ENCODE data around the gene SYNDIG1.

SYNDIG1 gene

GRCh38 chr20:24469116-24469893, at the start of gene SYNDIG1:
SYNDIG1 (plus strand) TSS chr20:24469629; CDS start chr20:24543098, 73,469 bp downstream.
- no peak for DNase-seq (ENCODE audit: low read depth in 1 of 2, low spot score in 1 of 2)

- no peak for DNase-seq (ENCODE audit: low read depth in 1 of 2, low spot score in 1 of 2)
Observed at GRCh38 chr20:24419786-24420185, 49.6 kb upstream of the SYNDIG1 start.

- no peak for DNase-seq (ENCODE audit: low read depth in 1 of 2, low spot score in 1 of 2)
Observed at GRCh38 chr20:24420567-24420966, 48.9 kb upstream of the SYNDIG1 start.

GRCh38 chr20:24421071-24421470, 48.4 kb upstream of the SYNDIG1 start:
- DNase-seq (ENCODE audit: low read depth in 1 of 2, low spot score in 1 of 2) = no peak

GRCh38 chr20:24422091-24422760, 47.2 kb upstream of the SYNDIG1 start:
- DNase-seq (ENCODE audit: low read depth in 1 of 2, low spot score in 1 of 2) = no peak

- DNase-seq (ENCODE audit: low read depth in 1 of 2, low spot score in 1 of 2) = no peak
Observed at GRCh38 chr20:24423390-24424313, 45.8 kb upstream of the SYNDIG1 start.

GRCh38 chr20:24425523-24426135, 43.8 kb upstream of the SYNDIG1 start:
- no peak for DNase-seq (ENCODE audit: low read depth in 1 of 2, low spot score in 1 of 2)

GRCh38 chr20:24431279-24432045, 38.0 kb upstream of the SYNDIG1 start:
- no peak for DNase-seq (ENCODE audit: low read depth in 1 of 2, low spot score in 1 of 2)

GRCh38 chr20:24432046-24432442, 37.4 kb upstream of the SYNDIG1 start:
- DNase-seq (ENCODE audit: low read depth in 1 of 2, low spot score in 1 of 2) = no peak

GRCh38 chr20:24436160-24436559, 33.3 kb upstream of the SYNDIG1 start:
- DNase-seq (ENCODE audit: low read depth in 1 of 2, low spot score in 1 of 2) = no peak

- DNase-seq (ENCODE audit: low read depth in 1 of 2, low spot score in 1 of 2) = no peak
Observed at GRCh38 chr20:24437196-24438082, 32.0 kb upstream of the SYNDIG1 start.

GRCh38 chr20:24438331-24438730, 31.1 kb upstream of the SYNDIG1 start:
- DNase-seq (ENCODE audit: low read depth in 1 of 2, low spot score in 1 of 2) = no peak

GRCh38 chr20:24439737-24440387, 29.6 kb upstream of the SYNDIG1 start:
- no peak for DNase-seq (ENCODE audit: low read depth in 1 of 2, low spot score in 1 of 2)

GRCh38 chr20:24441661-24442060, 27.8 kb upstream of the SYNDIG1 start:
- no peak for DNase-seq (ENCODE audit: low read depth in 1 of 2, low spot score in 1 of 2)

- no peak for DNase-seq (ENCODE audit: low read depth in 1 of 2, low spot score in 1 of 2)
Observed at GRCh38 chr20:24442909-24443308, 26.5 kb upstream of the SYNDIG1 start.

- DNase-seq (ENCODE audit: low read depth in 1 of 2, low spot score in 1 of 2) = no peak
Observed at GRCh38 chr20:24443436-24443835, 26.0 kb upstream of the SYNDIG1 start.

- DNase-seq (ENCODE audit: low read depth in 1 of 2, low spot score in 1 of 2) = no peak
Observed at GRCh38 chr20:24444526-24445190, 24.8 kb upstream of the SYNDIG1 start.

- DNase-seq (ENCODE audit: low read depth in 1 of 2, low spot score in 1 of 2) = no peak
Observed at GRCh38 chr20:24445510-24446170, 23.8 kb upstream of the SYNDIG1 start.
